HG03108 (cell line): ENCODE results near the gene ASB1.

Experiments
- ATAC-seq: cut with Tn5 transposase; IDR thresholded peaks from one replicate; pipeline ENCODE4 v1.9.1; 2021; ENCODE audit warnings: moderate library complexity; ENCODE audit not compliant: unreplicated experiment

The ASB1 gene

GRCh38 chr2:238489896-238490295 lies 63.2 kb downstream of the ASB1 start:
- no peak for ATAC-seq

- ATAC-seq, result no peak
Observed at GRCh38 chr2:238492840-238493239, 66.1 kb downstream of the ASB1 start.

DNA sequence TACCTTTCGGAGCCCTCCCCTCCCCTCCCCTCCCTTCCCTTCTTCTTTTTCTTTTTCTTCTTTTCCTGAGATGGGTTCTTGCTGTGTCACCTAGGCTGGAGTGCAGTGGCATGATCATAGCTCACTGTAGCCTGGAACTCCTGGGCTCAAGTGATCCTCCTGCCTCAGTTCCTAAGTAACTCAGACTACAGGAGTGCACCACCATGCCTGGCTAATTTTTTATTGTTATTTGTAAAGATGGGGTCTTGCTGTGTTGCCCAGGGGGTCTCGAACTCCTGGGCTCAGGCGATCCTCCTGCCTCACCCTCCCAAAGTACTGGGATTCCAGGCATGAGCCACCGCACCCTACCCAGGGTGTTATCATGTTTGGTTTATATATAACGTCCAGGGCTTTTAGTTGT lies 66.7 kb downstream of the ASB1 start:
- no peak for ATAC-seq

GRCh38 chr2:238493880-238494572 lies 67.3 kb downstream of the ASB1 start:
- ATAC-seq, result no peak

DNA sequence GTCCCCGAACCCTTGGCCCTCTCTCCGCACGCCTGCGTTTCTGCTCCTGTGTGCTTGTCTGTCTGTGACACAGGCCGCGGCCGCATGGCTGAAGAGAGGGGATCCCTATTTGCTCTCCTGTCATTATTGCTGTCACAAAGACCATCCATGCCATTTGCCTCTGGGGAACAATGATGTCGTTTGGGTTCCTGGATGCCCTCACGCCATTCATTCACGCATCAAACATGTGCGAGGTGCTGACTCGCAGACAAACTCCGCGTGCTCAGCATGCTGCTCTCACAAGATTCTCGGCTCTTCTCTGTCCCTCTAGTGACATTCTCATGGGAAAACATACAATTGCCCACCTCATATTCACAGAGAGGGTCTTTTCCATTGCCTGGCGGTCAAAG lies 67.8 kb downstream of the ASB1 start:
- ATAC-seq, result no peak

GRCh38 chr2:238495422-238495821 lies 68.7 kb downstream of the ASB1 start:
- ATAC-seq, result no peak

GRCh38 chr2:238496756-238497609 lies 70.3 kb downstream of the ASB1 start:
- no peak for ATAC-seq

DNA sequence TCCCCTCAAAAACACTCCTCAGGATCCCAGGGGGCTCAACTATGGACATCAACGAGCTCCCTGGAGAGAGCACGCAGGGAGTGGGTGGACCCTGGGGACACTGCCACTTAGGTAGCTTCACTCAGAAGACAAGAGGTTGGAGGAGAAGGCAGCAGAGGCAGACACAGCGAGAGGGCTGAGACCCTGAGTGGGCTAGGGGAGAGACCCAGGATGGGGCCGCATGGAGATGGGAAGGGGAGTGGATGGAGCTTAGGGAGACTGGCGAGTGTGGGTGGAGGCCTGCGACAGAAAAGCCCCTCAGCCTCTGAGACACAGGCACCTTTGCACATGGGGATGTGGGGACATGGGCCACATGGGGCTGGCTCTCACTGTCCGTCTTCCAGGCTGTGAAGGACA lies 70.9 kb downstream of the ASB1 start:
- ATAC-seq, result no peak

DNA sequence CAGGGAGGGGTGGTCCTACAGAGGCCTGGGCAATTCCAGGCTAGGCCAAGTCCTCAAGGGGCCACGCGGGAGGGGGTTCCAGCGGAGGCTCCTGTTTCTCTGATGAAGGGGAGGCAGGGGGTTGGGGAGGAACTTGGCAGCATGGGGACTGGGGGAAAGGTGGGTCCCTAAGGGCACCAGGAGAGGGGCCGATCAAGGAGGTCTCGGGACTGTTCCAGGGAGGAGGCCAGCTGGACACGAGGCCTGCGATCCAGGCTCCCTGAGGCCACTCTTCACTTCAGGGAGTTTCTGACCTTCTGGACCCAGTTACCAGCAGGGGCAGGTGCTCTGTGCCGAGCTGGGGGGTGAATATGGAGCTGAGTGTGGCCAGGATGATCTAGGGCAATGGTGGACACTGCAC lies 71.5 kb downstream of the ASB1 start:
- no peak for ATAC-seq

- ATAC-seq, result no peak
Observed at GRCh38 chr2:238498691-238499295, 72.1 kb downstream of the ASB1 start.

DNA sequence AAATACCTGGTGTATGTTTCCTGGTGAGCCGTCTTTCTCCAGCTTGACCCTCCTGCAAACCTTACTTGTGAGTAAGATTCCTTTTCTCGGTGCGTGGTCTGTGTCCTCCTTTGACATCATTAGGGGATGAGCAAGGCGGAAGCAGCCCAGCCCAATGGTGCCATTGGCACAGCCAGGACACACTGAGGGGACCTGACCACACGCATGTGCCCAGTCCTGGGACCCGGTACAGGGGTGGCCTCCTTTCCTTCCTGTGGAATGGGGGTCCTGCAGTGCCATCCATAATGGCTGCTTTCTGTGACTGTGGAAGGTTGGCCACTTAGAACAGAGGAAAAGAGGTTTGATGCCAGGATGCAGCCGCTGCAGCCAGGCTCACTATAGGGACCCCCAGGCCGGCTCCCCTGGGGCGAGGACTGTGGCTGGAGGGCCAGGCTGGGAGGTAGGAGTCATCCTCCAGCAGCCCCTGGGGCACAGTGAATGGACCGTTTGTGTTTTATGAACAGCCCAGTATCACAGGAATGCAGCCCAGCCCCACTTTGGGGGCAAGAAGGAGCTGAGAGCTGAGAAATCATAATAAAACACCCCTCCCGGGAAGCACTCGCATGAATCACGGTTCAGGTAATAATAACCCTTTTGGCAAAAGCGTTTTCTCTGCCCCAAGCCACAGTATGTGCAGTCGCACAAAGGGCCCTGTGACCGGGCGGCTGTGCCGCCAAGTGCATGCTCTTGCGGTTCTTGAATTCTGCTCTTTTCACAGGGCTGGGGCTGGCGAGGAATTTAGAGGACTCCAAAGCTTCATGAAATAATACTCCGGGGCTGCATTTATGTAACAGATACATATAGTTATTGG lies 73.2 kb downstream of the ASB1 start:
- ATAC-seq, result no peak

- ATAC-seq, result no peak
Observed at GRCh38 chr2:238501311-238501710, 74.6 kb downstream of the ASB1 start.
